Activated CD8-positive, alpha-beta memory T cell treated with anti-CD3 and anti-CD28 coated beads for 1 hour (primary cell): ENCODE results near the gene PDE11A.

Experiments
- DNase-seq, 2 donors: peaks; one replicate each; pipeline ENCODE4 v3.0.0-alpha.2; 2020; ENCODE audit warnings: low read depth in 1 of 2; ENCODE audit errors: extremely low read depth in 1 of 2

PDE11A gene

DNA sequence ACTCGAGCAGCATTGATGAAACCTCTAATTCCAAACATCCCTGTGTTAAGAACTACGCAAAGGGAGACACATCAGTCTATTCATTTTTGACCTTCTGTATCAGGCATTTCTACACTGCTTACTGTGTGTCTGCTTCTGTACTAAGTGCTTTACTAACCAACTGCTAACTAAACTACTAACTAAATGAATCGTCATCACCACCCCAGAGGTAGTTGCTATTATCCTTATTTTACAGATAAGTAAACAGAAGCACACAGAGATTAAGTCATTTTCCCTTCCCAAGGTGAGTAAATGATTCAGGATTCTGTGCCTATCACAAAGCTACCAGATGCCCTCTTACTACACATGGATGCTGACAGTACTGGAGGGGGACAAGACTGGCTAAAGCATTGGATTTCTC, 395.9 kb downstream of the PDE11A start:
- DNase-seq: no peak

DNA sequence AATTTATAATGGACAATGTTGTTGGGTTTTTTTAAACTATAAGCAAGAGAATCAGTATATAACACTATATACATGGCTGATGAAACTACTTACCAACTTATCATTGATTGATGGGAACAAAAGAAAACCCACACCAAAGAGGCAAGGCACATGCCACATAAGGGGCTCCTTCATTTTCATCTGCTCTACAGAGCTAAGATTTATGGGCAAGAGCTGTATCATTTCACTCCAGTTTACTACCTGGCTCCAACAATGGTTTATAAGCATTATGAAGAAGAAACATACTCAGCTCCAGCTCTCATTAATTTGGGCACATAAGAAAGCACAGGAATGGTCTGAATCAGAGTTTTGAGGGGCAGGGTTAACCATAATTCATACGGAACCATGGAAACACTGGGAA, 396.8 kb downstream of the PDE11A start:
- no peak for DNase-seq

DNA sequence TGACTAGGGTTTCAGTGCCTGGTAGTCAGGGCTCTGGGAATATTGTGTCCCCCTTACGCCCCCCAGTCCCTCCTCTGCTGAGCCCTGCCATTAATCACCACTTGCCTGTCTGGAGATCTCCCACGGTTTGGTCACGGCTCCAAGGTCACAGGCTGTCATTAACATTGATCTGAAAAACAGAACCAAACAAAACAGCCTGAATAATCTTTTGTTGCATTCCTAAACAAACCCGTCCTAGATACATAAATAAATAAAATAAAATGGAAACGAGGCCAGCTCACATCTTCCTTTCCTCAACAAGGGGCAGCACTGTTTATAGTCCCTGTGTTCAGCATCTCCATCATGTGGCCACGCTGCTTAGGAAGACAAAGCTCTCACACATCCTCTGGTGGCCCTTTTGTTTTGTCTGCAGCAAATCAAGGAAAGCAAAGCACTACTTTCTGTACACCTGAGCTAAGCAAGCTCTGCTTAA, 397.2 kb downstream of the PDE11A start:
- no peak for DNase-seq

DNA sequence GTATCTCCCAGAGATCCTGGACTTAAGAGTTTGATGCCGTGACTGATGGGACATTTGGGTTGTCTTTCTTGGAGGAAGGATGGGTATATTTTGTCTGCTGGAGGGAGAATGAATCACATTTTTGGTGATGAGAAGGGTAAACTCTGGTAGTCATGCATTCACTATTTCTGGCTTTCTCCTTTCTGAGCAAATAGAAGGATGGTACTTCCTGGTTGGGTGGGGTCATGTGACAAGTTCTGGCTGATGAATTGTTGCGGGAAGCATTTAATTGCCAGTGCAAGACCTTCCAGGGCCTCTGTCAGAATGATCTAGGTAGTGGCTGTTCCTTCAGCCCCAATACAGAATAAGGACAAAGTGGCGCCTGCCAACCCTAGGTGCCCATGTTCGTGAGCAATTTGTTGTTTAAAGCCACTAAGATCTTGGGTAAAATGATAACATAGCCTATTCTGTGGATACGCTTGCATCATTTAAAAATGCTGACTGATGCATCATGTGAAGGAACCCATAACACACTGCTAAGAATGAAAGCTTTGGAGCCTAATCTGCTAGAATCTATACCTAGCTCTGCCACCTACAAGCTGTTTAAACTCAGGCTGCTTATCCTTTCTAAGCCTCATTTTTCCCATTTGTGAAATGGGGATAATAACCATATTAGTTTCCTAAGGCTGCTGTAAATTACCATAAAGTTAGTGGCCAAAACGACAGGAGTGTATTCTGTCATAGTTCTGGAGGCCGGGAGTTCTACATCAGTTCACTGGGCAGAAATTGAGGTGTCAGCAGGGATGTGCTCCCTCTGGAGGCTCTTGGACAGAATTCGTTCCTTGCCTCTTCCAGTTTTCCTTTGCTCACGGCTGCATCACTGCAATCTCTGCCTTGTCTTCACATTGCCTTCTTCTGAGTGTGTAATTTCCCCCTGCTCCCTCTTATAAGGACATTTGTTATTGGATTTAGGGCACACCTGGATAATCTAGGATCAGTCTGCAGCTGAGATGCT, 398.7 kb downstream of the PDE11A start:
- no peak for DNase-seq

DNA sequence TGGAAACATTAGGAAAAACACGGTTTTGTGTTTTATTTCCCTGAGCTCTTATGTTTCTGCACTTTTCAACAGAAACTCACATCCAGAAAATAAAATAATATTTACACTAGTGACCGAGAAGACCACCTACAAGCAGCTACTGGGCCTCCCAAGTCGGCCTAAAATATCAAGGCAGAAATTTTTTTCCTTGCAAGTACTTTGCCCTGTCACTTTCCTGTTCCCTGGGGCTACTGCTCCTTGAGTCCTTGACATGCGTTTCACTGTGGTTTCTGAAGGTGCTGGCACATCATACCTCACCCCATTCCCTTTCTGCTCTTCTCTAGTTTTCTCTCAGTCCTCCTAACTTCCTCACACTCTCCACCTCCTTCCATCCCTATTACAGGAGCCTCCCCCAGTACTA, 400.9 kb downstream of the PDE11A start:
- DNase-seq: no peak

DNA sequence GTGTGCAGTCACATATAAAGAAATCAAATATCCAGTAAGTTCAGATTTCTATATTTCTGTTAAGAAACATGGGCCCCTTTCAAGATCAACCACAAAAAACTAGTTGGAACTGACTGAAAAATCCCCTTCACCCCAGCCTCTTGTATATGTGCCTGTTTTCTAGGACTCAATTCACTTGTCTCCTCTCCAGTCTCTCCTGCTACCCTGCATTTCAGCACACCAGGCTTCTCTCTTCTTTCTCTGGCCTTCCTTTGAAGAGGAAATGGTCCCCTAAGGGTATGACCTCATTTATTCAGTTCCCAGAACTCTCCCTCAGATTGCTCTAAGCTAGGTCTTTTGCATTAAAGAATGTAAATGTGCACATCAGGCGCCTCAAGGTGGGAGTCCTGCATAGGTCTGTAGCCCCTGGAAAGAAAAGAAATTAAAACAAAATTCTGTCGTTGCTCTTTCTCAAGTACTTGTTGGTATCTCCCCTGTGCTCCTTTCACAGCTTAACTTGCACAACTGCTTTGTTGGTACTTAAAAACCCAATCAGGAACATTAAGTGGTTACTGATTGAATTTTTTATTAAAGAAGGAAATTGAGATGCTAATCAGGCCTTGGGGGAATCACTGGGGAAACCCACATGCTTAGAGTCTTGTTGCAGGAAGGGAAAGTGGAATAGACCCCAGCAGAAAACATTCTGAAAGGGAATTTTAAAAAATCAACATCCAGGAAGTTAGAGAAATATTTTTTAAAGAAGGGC, 401.6 kb downstream of the PDE11A start:
- DNase-seq: no peak

DNA sequence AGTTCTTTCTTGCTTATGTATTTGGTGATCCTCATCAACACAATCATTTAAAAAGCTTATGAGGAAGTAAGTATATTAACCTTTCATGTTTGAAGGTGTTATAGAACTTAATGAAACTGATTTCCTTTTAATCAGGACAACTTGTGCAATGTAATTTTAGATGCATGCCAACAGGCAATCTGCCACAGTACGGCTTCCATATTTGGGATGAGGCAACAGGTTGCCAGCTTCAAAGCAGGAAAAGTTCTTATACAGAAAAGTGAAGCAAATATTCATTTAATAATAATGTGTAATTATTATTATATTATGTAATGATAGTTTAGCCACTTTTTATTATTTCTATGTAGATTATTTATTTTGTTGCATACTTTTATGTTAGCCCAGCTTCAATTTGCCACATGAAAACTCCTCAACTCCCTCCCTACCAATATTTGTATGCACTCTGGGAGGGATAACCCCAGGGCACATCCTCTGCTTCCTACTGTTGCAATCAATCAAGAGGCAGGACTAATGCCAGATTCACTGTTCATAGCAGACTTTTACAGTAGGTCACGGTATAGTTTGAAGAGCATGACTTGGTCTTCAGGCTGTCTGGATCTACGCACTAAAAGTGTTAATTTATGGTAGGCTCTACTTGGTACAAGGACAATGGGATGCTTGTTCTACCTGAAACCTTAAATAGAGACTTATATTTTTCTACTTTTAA, 402.8 kb downstream of the PDE11A start:
- no peak for DNase-seq

DNA sequence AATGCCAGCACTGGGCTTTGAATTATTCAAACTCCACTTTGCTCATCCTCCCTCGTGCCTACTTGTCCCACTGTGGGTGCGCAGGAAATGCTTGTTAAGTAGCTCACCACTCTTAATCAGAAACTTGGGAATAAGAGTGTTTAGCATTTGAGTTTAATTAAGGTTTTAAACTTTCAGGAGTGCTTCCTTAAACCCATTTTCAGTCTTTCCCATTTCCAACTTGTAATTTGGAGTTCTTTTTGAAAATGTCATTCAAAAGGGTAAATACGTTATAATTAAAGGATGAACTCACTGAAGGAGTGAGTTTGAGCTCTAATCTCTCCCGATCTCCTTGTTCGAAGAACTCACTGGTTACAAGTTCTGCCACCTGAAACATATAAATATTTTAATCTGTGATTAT, 403.4 kb downstream of the PDE11A start:
- no peak for DNase-seq

DNA sequence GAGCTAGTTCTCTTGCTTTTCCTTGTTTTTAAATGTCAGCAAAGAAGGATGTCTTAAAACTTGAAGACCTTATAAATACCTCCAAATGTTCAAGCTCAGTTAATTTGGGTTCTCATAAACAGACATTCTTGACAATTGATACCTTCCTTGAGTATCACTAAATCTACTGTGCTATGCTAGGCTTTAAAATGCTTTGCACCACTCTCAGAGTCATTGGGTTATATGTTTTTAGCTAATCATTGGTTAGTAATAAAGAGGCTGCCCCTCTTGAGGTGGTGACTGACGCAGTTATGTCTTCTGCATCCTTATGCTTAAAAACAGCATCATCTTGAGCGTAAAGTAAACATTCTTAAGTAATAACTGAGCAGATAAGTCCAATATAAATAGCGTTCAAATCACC, 404.0 kb downstream of the PDE11A start:
- no peak for DNase-seq

DNA sequence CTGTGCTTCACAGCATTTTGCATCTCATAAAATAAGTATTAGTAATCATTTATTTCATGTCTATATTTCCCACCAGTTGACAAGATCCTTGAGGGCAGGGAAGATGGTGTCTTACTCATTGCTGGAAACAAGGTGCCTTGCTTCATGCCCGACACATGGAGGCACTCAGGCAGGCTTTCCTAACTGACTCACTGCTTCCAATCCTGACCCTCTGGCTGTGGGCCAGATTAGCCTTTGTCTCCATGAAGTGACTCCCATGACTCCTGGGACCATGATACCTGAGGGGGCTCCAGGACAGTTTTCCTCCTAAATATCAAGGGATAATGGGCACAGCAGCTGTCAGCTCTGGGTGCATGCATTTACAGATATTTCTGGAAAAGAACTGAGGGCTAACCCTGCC, 405.0 kb downstream of the PDE11A start:
- DNase-seq: no peak

DNA sequence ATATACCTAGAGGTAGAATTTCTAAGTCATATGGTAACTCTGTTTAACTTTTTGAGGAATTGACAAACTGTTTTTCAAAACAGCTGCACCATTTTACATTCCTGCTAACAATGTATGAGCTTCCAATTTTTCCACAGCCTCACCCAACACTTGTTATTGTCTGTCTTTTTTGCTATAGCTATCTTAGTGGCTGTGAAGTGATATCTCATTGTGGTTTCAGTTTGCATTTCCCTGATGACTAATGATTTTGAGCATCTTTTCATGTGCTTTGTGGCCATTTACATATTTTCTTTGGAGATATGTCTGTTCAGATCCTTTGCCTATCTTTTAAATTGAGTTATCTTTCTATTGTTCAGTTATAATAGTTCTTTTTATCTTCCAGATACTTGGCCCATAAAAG, 406.2 kb downstream of the PDE11A start:
- DNase-seq: no peak

DNA sequence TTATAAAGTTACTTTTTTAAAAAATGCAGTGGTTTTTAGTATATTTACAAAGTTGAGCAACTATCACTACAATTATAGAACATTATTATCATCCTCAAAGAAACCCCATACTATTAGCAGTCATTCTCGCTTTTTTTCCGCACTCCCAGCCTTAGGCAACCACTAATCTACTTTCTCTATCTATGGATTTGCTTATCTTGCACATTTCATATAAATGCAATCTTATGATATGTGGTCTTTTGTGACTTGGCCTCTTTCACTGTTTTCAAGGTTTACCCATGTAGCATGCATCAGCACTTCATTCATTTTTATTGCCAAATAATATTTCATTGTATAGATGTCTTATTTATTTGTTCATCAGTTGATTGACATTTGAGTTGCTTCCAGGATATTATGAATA, 406.6 kb downstream of the PDE11A start:
- no peak for DNase-seq

DNA sequence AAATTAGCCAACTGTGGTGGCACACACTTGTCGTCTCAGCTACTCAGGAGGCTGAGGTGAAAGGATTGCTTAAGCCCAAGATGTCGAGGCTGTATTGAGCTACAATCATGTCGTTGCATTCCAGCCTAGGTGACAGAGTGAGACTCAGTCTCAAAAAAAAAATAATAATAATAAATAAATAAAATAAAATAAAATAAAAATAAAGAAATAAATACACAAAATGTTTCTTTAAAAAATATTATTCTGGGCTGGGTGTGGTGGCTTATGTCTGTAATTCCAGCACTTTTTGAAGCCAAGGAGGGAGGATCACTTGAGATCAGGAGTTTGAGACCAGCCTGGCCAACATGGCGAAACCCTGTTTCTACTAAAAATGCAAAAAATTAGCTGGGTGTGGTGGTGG, 407.2 kb downstream of the PDE11A start:
- no peak for DNase-seq

DNA sequence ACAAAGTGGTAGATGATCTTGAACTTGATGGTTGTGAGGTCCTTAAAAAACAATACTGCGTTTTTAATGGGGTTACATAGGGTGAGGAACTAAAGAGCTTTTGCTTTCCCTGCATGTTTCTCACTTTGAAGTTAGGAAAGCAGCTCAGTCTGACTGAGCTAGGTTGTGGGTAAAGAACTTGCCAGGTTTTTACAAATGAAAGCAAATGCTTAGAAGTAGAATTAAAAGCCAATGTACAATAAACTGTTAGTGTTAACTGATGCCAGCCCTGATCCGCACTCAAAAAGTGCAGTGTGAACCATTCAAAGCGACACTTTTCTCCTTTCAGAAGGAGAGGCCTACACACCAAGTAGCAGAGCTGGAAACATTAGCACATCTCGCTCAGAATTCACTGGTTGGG, 409.7 kb downstream of the PDE11A start:
- no peak for DNase-seq

DNA sequence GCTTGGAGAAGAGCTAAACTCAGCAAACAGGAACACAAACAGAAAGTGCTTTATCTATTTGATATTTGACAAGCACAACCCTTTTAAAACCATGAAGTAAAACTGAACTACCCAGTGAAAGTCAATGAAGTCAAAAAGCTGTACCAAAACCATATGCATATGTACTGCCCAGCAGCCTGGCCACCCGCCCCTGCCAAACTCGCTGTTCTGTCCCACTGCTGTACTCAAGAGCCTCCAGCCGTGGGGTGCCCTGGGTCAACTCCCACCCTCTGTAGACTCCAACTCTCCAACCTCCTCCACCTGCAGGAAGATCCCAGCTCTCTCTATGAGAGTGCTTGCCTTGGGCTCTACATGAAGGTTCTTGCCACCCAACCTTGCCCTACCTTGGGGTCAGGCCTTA, 411.8 kb downstream of the PDE11A start:
- DNase-seq: no peak

DNA sequence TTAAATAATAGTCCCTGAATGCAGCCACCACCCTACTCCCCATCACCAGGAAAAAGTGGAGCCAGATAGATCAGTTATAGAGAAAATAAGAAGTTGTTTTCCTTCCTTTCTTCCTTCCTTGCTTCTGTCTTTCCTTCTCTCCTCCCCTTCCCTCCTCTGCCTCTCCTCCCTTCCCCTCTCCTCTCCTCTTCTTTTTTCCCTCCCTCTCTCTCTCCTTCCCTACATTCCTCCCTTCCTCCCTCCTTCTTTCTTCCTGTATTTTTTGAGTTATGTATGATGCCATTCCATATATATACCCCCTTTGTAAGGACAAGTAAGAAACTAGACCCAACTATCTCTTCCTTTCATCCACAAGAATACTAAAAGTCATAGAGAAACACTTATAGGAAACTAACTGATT, 414.3 kb downstream of the PDE11A start:
- no peak for DNase-seq

DNA sequence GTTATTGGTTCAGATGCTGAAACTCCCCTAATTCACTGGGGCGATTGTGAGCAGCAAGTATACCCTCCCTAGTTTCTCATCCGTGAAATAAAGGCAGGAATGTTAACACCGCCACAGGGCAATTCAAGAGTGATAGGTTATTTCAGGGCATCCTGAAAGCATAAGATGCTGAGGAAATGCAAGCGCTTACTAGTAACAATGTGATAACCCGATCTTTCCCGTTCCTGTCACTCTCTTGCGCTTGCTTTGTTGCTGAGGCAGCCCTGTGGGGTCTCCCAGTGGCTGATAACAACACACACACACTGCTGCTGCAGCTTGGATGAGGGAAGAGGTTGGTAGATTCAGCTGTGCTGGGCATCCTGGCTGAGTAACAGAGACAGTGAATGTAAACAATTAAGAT, 420.7 kb downstream of the PDE11A start:
- no peak for DNase-seq

DNA sequence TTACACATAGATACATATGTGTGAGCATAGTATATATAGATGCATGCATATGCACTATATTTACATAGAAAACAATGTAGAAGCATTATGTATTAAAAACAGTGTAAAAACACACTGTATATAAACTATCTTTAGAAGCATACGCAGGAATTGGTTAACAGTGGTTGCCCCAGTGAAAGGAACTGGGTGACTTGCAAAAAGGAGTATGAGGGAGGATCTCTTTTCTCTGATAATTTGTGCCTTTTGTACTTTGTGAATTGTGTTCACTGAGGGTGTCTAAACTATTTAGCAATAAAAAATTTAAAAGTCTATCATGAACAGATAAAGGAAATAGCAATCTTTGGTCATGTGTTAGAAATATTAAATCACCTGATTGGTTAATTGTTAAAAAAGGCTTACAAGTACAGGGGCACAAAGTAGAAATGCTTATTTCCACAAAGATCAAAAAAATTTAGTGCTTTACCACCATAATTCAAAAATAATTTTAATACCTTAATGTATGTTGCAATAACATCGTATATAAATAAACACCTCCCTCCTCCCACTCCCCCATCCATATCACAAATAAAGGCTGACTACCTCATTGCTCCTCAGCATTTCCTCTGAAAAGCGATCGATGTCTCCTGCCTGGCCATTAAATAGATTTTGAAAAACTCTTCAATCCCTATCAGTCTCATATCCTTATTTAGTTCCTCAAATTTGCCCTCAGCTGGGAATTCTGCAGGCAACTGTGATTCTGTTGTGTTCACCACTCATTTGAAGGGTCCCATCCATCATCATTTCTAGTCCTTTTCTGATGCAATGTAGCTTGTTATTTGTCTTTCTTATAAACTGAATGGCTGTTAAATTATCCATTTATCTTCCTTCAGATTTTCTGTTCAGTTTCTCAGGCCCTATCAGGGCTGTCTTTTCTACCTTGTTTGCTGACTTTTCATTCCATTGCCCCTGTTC, 422.7 kb downstream of the PDE11A start:
- DNase-seq: no peak

DNA sequence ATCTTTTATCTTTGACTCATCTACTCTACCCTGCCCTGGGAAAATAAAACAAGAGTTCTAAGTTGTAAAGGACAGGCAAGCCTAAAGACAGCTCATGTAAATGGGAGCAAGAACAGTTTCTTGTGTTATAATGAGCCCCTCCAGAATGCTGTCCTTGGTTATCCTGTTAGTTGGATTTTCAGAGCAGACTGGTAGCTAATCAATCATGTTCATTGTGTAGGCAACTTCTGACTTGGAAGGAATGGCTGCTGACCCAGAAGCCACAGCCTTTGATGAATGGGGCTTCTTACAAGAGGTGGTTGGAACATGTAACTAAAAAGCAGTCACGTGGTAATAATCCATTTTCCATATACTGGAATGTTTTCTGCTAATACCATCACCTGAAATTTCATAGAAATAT, 425.8 kb downstream of the PDE11A start:
- DNase-seq: no peak

DNA sequence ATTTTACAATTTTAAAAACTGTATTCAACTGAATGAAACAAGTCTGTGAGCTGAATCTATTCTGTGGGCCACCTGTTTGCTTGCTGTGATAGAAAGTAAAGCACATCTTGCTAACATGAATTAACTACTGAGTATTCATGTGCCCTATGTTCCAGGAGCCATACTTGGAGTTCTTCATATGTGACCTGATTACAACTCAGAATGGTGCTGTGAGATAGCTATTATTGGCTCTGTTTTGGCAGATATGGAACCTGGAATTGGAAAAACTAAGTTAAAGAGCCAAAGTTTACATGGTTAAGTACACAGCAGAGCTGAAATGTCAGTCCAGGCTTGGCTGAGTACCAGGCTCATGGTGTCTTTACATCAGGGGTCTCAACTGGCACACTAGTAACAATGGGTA, 426.3 kb downstream of the PDE11A start:
- DNase-seq: no peak
